Pons (tissue), 1 donor: ENCODE data around the gene MED20.

Experiments
- DNase-seq: peaks from one replicate; pipeline ENCODE4 v3.0.0-alpha.2; 2016; ENCODE audit warnings: low spot score

The MED20 gene

GRCh38 chr6:41941280-41942066 lies 20.5 kb upstream of the MED20 start, which contains the start of gene CCND3:
TSS of gene CCND3 (minus strand) at chr6:41941808. CDS start at chr6:41941649, 159 bp downstream.
- DNase-seq = peak; percentile 90

- no peak for DNase-seq
These were observed 19.9 kb upstream of the MED20 start for GRCh38 chr6:41940759-41941279.

GRCh38 chr6:41939848-41940758 lies 19.2 kb upstream of the MED20 start:
- DNase-seq = no peak

- no peak for DNase-seq
These were observed 18.4 kb upstream of the MED20 start for GRCh38 chr6:41939176-41939847.

GRCh38 chr6:41938590-41939175 lies 17.7 kb upstream of the MED20 start:
- DNase-seq = no peak

GRCh38 chr6:41937861-41938574 lies 17.1 kb upstream of the MED20 start:
- no peak for DNase-seq

GRCh38 chr6:41937472-41937860 lies 16.5 kb upstream of the MED20 start:
- DNase-seq = no peak

GRCh38 chr6:41936073-41936837 lies 15.3 kb upstream of the MED20 start:
- DNase-seq = peak; percentile 95

GRCh38 chr6:41935685-41936072 lies 14.7 kb upstream of the MED20 start:
- no peak for DNase-seq

- no peak for DNase-seq
These were observed 14.2 kb upstream of the MED20 start for GRCh38 chr6:41935193-41935574.

- no peak for DNase-seq
These were observed 13.6 kb upstream of the MED20 start for GRCh38 chr6:41934278-41935192.

GRCh38 chr6:41932378-41932777 lies 11.4 kb upstream of the MED20 start:
- DNase-seq = no peak

GRCh38 chr6:41931792-41932191 lies 10.9 kb upstream of the MED20 start:
- DNase-seq = no peak

GRCh38 chr6:41929924-41930323 lies 9.0 kb upstream of the MED20 start:
- DNase-seq = no peak

- DNase-seq = no peak
These were observed 6.3 kb upstream of the MED20 start for GRCh38 chr6:41927253-41927652.

- no peak for DNase-seq
These were observed 1.2 kb upstream of the MED20 start for GRCh38 chr6:41922154-41922553.

- no peak for DNase-seq
These were observed 716 bp upstream of the MED20 start for GRCh38 chr6:41921712-41921998.

GRCh38 chr6:41917528-41917927 lies 3.4 kb downstream of the MED20 start:
- DNase-seq = no peak

GRCh38 chr6:41914869-41915530 lies 5.9 kb downstream of the MED20 start:
- DNase-seq = no peak
